HG03439 (cell line): ENCODE measurements around the gene DDAH2.

Experiments used
- ATAC-seq: cut with Tn5 transposase; IDR thresholded peaks from one replicate; pipeline ENCODE4 v1.9.1; 2021; ENCODE audit warnings: mild to moderate bottlenecking, moderate library complexity; ENCODE audit not compliant: unreplicated experiment

Gene DDAH2

GRCh38 chr6:31733734-31734133, 4.6 kb upstream of the DDAH2 start:
- ATAC-seq: no peak

GRCh38 chr6:31732029-31732428, 2.9 kb upstream of the DDAH2 start:
- no peak for ATAC-seq

DNA sequence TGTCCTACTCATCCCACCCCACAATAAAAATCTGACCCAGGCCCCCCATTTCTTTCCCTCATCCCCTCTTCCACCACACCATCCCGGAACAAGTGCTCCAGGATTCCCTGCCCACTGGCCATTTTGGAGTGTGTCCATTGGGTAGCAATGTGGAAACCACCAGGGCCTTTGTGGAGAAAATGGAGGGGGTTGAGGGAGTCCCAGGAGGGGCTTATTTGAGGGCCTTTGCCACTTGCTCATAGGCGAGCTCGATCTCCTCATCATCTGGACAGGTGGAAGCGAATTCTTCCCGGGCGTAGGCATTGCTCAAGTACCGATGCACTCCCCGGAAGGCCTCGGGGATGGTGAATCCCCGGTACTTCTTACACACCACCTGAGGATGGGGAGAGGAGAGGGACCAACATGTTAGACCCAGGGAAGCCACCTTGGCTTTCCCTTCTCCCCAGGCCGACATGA, 1.6 kb upstream of the DDAH2 start:
- no peak for ATAC-seq

- ATAC-seq: no peak
Measured at GRCh38 chr6:31729979-31730630, 1.0 kb upstream of the DDAH2 start.

DNA sequence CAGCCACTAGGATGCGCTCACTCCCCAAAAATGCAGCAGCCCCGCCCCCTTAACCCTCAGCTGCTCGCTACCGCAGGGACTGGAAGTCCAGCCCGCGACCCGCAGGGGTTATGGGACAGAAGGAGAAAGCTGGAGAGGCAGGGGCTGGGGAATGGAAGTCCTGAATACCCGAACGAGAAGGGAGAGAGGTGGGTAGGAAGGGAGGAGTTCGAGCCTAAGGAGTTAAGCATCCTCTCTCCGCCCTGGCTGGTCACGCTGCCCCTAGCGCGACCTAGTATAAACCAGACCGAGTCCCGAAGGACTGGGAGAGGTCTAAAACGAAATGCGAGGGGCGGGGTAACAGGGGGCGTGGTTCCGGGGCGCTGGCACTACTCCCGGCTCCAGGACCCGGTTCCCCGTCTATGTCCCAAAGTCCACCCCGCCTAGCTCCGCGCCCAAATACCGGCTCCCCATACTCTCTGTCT, 448 bp upstream of the DDAH2 start:
- ATAC-seq: no peak

GRCh38 chr6:31727717-31728671, 1.1 kb downstream of the DDAH2 start:
- ATAC-seq: no peak

- no peak for ATAC-seq
Measured at GRCh38 chr6:31727034-31727716, 1.9 kb downstream of the DDAH2 start.

DNA sequence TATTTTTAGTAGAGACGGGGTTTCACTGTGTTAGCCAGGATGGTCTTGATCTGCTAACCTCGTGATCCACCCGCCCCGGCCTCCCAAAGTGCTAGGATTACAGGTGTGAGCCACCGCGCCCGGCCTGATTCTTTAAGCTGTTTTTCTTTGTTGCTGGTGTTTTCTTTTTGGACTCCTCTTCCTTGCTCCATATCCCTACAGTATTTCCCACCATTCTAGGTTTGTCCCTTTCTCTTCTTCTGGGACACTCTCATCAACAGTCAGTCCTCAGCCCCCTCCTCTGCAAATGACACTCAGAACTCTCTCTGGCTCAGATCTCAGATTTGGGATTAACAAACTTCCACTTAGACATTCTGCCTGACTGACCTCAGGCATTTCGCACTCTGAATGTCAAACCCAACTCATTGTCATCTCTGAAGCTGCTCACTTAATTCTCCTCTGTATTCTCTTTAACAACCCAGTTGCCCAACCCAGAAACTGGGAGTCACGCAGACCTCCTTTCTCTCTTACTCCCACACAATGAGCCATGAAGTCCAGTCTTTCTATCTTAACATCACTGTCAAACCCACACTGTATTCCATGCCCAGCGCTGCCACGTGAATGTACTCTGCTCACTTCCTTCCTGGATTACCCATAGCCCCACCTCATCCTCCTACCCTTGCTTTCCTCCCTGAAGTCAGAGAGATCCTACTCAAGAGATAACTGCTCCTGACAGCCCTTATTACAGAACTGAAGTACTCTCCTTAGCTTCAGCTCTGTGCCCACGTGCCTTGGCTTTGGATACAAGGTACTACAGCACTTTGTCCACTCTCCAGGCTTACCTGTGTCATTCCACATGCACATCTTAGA, 3.4 kb downstream of the DDAH2 start:
- no peak for ATAC-seq

- no peak for ATAC-seq
Measured at GRCh38 chr6:31723980-31724691, 5.0 kb downstream of the DDAH2 start.

- no peak for ATAC-seq
Measured at GRCh38 chr6:31723245-31723979, 5.7 kb downstream of the DDAH2 start, which contains the start of gene MPIG6B. Gene MPIG6B, plus strand, starts transcription at chr6:31723373. Its CDS starts 11 bp downstream, at chr6:31723384.

- ATAC-seq: no peak
Measured at GRCh38 chr6:31722173-31722572, 6.9 kb downstream of the DDAH2 start.

DNA sequence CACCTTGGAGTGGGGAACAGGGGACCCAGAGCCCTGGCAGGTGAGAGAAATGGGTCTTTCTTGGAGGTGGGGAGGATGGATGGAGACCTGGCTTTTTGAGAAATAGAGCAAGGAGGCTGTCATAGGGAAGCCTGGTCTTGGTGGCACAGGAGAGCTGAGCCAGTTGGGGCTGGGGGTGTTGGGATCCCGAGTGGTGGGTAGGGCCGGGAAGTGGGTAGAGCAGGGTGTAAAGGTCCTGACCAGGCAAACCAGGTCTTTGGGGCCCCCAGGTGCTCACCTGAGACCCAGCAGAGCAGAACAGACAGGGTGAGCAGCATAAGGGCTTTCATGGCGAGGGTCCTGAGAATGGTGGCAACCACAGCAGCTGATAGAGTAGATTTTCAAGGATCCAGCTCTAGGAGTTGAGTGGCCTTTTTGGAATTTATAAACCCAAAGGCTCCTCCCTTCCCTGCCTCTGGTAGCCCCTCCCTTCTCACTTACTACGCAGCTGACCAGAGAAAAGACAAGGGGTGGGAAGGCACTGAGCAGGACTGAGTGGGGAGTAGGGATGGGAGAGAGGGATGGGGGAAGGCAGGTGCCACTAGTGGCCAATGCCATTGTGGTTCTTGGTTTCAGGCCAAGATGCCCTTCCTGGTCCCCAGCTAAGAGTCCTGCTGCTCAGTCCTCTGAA, 7.6 kb downstream of the DDAH2 start, which contains the start of gene LY6G6C:
TSS of gene LY6G6C (minus strand) at position 396 of the 670 bp plus-strand sequence. CDS start at position 329, 67 bp downstream.
- no peak for ATAC-seq

DNA sequence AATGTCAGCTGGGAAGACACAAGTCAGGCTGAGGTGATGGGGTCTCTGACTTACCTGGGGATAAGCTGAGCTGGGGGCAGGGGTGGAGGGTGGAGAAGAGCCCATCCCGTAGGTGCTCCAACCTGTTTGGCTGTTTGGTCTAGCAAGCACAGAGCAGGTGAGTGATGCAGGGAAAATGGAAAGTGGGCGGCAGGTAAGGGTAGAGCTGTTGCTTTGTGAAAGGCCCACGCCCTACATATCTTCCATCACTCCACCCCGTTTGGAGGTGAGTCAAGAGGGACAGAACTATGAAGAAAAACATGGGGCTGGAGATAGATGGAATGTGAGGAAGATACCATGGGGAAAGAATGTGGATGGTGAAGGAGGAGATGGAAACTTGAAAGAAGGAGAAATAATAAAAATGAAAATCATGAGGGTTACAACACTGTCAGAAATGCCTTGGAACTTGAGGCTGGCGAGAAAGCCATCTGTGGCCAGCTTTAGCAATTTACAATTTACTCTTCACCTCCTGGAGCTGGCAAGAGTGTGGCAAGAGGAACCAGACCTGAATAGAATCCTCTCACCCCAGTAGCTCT, 8.8 kb downstream of the DDAH2 start:
- ATAC-seq: no peak

- ATAC-seq: no peak
Measured at GRCh38 chr6:31719001-31719400, 10.1 kb downstream of the DDAH2 start.

- ATAC-seq: no peak
Measured at GRCh38 chr6:31718265-31718664, 10.8 kb downstream of the DDAH2 start.

DNA sequence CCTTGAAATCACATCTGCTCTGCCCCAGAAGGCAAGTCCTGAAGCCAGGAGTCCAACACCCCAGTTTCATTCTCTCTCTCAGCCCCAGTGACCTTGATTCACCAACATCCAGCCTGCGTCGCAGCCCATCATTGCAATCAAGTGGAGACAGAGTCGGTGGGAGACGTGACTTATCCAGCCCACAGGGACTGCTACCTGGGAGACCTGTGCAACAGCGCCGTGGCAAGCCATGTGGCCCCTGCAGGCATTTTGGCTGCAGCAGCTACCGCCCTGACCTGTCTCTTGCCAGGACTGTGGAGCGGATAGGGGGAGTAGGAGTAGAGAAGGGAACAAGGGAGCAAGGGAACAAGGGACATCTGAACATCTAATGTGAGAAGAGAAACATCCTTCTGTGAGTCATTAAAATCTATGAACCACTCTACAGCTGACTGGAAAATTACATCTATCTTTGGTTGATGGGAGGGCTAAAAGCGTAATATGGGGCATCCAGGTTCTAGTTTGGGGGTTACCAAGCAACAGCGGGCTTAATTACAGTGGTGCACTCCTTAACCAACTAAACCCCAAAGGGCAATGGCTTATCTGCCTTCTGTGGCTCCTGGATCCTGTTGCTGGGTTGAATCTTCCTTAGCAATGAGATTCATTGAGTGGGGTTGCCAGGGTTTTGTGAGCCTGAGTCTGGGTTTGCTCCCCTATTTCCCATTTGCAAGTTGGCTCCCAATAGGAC, 11.4 kb downstream of the DDAH2 start:
- no peak for ATAC-seq
